HG03066 (cell line): ENCODE results near the gene LEPR.
"Not testable (repeated sequence)": the region's sequence is repeated elsewhere in the genome, so short reads cannot be mapped to it uniquely, and the experiment has no call there.

ENCODE experiments used
- ATAC-seq: cut with Tn5 transposase; IDR thresholded peaks from one replicate; pipeline ENCODE4 v1.9.1; 2021; ENCODE audit warnings: low read depth; ENCODE audit not compliant: unreplicated experiment

The LEPR gene

DNA sequence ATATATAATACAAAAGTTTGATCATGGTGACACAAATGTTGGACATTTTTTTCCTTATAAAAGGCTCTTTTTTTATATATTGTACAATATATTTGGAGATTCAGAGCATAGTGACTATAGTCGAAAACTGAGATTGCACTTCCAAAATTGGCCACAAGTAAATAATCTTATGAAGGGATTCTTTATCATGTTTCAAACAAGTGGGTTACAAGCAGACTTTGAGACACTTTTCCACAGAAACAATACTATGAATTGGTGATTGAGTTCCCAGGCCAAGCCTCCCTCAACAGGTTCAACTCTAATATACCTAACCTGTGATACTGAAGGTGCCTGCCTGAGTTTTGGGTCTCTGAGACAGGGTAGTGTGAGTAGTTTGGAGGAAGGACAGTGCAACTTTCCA is 13.8 kb downstream of the LEPR start:
- ATAC-seq = no peak

DNA sequence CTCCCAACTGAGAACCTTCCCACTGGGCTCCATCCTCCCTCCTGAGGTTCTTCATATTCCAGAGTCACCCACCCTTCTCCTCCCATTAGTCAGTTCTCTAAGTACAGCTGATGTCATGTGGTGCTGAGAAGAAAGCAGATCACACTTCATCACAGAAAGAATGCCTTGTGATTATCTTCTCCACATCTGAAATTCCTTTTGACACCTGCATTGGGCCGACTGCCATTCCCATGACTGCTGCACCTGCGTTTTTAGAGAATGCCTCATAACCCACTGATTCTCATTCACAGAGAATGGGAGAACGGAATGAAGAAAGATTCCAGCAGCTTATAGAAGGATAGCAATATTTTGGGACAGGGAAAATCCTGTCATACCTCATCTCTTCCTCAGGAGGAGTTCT is 14.3 kb downstream of the LEPR start:
- ATAC-seq = no peak

DNA sequence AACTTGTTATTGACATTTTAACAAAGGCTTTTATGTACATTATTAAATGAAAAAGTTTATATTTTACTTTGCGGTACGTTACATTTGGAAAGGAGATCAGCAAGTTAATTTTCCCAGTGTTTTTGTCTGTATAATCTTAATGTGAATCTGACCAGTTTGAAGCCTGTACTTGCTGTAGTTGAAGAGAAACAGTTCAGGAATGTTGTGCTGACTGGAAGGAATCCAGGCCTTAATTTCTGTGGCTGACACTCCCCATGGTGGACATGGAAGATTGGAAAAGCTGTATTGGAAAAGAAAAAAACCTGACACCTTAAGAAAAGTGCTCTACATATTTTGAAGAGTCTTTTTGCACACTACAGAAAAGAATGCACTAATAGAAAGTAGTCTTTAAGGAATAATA is 15.5 kb downstream of the LEPR start:
- no peak for ATAC-seq

DNA sequence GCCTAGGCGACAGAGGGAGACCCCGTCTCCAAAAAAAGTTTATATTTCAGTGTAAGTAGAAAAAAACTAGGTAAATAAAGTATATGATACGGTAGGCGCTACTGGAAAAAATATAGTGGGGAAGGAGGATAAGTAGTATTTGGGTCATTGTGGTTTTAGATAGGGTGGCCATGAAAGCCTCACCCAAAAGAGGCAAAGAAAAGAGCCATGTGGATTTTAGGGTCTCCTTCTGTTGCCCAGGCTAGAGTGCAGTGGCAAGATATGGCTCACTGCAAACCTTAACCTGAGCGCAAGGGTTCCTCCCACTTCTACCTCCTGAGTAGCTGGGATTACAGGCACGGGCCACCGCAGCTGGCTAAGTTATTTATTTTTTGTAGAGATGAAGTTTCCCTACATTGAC is 17.1 kb downstream of the LEPR start:
- no peak for ATAC-seq

DNA sequence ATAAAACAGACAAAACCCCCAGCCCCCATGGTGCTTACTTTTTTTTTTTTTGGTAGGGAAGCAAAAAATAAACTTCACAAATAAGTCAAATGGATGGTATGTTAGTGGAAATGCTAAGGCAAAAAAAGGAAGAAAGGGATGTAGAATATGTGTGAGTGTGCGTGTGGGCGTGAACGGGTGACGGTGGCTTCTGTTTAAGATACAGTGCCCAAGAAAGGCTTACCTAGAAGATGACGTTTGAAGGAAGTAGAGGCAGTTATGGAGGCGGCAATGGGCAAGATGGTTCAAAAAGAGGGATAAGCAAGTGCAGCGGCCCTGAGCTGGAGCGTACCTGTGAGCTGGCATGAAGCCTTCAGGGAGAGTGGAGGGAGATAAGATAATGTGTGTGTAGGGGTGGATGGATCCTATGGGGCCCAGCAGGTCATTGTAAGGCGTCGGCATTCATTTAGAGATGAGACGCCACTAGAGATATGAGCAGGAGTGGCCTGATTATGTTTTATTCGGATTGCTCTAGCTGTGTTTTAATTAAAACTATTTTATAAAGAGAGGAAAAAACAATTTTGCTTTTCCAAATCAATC is 19.9 kb downstream of the LEPR start:
- ATAC-seq = no peak

DNA sequence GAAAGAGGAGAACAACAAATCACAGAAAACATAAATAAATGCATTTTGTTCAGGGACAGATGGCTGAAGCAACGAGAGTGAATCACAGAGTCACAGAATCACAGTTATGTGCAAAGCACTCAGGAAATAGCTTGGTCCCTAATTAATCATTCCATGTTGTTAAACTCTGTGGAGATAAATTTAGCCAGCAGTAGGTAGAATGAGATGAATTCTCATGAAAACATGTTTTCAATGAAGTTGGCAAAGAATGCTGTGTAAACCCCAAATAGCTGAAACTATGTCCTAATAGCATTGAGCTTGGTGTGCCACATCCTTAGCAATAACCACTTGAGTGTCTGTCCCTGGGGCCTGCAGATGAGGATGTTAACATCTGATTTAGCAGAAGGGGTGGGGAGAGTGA is 20.4 kb downstream of the LEPR start:
- ATAC-seq = no peak

DNA sequence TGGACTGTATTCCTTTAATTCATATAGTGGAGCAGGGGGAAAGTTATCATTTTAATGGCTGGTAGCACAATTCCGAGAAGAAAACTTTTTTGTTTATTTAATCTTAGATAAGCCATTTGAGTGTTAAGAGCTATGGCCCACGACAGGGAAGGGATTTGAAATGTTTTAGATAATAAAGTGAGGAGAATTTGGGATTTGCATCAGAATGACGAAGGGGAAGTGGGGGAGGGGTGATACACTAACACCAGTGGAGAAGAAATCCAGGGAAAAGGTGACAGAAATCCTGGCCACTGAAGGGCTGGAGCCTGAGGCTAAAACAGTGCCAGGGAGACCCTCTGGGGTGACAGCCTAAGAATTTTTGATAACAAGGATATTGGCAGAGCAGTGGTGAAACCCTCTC is 21.0 kb downstream of the LEPR start:
- no peak for ATAC-seq

DNA sequence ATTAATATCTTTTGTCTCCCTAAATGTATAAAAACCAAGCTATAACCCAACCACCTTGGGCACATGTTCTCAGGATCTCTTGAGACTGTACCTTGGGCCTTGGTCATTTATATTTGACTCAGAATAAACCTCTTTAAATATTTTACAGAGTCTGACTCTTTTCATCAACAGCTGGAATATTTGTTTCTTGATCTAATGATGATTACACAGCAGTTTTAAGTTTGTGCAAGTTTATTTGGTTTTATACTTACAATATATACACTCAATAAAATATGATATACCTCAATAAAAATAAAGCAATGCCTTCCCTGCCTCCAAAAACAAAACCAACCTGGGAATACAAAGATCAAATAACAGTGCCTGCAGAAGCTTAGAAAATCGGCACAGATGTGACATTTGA is 22.0 kb downstream of the LEPR start:
- no peak for ATAC-seq

DNA sequence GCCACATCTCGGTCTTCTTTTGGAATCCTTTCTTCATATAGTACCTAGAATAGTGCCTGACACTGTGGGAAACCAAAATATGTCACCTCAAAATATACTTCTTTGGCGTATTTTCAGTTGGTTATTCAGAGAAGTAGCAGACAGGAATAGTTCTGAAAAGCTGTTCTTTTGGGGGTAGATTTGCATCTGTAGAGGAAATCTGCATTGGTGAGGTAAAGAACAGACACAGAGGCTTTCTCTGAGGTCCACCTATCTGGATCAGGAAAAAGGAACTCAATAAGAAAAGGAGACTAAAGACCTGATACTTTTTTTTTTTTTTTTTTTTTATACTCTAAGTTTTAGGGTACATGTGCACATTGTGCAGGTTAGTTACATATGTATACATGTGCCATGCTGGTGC is 23.2 kb downstream of the LEPR start:
- no peak for ATAC-seq

DNA sequence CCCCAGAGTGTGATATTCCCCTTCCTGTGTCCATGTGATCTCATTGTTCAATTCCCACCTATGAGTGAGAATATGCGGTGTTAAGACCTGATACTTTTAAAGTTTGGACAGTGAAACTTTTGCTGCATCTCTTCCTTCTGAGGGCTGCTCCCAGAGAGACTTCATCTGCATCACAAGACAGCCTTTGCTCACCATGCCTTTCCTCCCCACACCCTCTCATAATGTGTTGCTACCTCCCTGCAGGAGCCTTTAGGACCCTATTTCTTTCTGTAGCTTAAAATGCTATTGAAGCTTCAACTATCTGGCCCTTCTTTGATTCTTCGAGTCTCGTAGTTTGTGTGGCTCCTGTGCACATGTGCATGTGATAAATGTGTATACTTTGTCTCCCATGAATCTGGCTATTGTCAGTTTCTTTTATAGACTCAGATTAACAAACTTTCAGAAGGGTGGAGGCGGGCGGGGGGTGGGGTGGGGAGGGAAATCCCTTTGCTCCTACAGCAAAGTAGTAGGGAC is 23.7 kb downstream of the LEPR start:
- ATAC-seq = no peak

DNA sequence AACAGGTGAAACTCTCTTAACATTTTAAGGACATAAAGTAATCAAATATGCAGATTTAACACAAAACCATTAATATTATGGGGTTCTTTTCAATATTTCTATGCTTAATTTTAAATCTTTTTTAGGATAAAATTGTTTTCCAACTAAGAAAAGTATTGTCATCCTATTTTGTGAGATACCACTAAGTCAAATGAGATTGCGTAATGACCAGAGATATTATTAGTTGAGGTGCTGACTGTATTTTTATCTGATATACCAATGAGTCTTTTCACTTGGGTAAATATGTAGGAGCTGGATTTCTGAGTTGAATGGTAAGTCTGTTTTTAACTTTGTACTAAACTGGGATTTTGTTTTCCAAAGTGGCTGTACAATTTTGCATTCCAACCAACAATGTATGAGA is 25.4 kb downstream of the LEPR start:
- no peak for ATAC-seq

DNA sequence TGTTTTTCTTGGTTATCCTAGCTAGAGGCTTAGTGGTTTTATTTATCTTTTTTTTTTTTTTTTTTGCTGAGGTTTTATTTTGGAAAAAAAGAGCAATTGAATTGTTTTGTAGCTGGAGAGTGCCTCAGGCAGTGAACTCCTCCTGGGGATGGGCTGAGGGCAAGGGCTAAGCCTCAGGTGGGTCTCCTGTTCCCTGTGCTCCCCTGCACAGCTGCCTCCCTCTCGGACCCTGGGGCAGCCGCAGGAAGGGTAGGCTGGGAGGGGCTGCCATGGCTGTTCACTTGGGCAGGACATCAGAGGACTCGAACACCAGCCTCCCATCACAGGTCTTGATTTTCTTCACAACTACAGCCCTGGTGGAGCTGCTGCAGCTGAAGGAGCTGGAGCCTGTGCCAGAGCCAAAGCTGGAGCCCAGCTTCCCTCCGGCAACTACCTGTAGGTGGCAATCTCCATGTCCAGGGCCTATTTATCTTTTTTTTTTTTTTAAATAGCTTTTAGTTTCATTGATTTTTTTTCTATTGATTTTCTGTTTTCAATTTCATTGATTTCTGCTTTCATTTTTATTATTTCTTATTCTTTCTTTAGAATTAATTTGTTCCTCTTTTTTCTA is 28.9 kb downstream of the LEPR start:
- ATAC-seq = no peak

DNA sequence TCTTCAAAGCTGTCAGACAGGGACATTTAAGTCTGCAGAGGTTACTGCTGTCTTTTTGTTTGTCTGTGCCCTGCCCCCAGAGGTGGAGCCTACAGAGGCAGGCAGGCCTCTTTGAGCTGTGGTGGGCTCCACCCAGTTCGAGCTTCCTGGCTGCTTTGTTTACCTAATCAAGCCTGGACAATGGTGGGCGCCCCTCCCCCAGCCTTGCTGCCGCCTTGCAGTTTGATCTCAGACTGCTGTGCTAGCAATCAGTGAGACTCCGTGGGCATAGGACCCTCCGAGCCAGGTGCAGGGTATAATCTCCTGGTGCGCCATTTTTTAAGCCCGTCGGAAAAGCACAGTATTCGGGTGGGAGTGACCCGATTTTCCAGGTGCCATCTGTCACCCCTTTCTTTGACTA is 35.2 kb downstream of the LEPR start:
- not testable (repeated sequence) for ATAC-seq

DNA sequence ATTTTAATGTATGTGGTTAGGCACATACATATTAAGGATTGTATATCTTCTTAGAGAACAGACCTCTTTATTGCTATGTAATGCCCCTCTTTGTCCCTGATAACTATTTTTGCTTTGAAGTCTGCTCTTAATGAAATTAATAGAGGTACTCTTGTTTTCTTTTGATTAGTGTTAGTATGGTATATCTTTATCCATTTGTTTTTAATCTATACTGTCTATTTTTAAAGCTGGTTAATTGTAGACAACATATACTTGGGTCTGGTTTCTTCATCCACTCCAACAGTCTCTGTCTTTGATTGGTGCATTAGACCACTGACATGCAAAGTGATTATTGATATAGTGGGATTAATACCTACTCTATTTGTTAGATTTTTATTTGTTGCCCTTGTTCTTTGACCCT is 36.0 kb downstream of the LEPR start:
- no peak for ATAC-seq

DNA sequence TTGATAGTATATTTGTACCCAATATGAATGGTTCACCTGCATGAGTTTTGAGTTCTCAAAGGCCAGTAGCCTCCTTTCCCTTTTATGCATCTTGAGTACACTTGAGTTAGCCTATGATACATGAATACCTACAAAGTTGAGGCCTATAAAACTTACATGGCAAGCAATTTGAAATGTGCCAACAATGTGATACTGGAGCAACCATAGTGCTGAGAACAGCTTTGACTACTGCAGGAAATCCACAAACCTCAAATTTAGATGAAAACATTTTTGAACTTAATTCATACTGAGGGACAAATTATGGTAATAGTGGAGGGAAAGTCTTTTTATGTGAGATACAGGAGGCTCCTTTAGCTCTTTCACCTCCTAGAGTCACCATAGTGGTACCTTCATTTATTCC is 37.4 kb downstream of the LEPR start:
- ATAC-seq = no peak

DNA sequence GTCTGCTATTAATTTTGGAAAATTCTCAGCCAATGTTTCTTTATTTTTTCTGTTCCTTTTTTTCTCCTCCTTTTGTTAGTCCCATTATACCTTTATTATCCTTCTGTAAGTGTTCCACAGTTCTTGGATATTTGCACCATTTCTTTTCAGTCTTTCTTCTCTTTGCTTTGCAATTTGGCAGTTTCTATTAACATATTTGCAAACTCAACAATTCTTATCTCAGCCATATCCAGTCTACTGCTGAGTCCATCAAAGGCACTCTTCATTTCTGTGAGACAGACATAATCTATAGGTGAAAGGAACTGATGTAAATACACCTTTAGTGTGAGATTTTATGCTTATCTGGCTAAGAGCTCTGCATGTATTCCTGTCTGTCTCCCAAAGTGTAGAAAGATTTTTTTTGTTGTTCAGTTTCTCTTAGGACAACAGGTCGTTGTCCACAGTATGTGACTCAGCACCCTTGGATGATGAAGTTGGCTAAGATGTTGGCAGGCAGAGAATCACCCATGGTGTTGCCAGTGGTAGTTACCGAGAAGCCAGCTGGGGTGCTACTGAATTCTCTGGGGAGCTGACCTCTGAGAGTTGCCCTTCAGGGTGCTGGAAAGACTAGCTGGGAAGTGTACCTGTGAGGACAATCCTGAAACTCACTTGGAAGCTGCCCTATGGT is 38.4 kb downstream of the LEPR start:
- ATAC-seq = no peak

DNA sequence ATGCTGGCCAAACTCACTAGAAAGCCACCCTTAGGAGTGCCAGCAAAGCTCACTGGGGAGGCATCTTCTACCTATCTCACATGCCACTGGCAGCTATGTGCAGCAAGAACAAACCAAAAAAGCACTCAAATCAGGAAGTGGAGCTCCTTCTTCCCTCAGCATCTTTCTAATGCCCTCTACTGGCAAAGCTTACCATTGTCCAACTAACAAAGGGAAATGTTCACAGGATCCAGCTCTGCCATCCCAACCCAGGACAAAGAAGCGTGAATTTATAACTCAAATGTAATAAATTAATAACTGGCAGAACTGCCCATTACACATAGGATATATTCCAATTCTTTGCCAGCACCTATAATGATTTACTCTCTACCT is 38.9 kb downstream of the LEPR start:
- no peak for ATAC-seq

DNA sequence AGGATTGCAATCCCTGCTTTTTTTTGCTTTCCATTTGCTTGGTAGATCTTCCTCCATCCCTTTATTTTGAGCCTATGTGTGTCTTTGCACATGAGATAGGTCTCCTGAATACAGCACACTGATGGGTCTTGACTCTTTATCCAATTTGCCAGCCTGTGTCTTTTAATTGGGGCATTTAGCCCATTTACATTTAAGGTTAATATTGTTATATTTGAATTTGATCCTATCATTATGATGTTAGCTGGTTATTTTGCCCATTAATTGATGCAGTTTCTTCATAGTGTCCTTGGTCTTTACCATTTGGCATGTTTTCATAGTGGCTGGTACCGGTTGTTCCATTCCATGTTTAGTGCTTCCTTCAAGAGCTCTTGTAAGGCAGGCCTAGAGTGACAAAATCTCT is 45.4 kb downstream of the LEPR start:
- ATAC-seq = not testable (repeated sequence)

DNA sequence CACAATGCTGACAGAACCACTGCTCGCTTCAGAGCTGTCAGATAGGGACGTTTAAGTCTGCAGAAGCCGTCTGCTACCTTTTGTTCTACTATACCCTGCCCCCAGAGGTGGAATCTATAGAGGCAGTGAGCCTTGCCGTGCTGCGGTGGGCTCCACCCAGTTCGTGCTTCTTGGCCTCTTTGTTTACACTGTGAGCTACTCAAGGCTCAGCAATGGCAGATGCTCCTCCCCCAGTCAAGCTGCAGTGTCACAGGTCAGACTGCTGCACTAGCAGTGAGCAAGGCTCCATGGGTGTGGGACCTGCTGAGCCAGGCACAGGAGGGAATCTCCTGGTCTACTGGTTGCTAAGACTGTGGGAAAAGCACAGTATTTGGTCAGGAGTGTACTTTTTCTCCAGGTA is 47.1 kb downstream of the LEPR start:
- no peak for ATAC-seq

DNA sequence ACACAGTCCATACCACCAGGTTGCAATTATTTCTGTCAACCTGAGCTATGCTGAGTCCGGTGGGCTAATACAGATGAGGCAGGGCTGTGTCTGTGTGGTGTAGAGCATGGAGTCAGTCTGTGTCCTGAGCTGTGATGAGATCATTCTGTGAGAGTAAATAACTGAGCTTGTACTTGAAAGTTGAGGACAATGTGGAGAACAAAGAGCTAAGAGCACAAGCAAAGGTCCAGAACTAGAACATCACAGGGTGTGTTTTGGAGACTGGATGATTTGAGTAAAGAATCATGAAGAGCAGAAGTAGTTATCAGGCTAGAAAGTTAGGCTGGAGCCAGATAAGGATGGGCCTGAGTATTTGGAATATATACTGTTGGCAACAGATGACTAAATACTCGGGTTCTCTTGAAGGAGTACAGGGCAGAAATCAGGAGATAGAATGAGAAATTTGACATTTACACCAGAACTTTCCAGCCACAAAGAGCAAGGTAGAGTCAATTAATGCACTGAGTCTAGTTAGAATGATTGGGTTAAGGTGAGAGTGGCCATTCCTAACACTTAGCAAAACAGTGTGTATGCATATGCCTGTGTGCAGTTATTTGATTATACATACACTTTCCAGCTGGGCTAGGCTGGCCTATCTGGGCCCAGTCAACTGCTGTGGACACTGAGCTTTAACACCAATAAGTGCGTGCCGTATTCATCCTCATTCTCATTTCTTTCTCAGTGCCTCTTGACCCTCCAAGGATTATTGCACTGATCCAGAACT is 48.8 kb downstream of the LEPR start:
- no peak for ATAC-seq

DNA sequence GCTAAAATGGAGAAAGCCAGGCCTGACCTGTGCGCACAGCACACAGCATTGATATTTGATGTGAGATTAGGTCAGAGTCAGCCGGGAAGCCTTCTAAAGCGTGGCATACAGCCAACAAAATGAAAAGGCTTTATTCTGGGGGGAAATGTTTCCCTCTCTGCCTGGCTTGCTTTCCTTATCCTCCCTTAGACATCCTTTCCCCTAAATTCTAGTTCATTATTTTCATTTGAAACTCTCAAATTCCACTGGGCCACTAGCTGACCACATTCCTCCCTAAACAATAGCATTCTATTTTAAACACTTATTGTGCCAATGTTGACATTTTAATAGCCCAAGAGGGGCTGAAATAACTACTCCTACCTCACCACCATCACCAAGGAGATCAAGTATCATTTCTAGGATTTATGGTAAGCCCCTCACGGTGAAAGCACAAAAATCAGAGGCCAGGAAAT is 49.4 kb downstream of the LEPR start:
- ATAC-seq = no peak
